Endothelial cell of umbilical vein (primary cell): ENCODE results near the gene BSG. TPM values are rescaled to one million over a fixed set of nuclear protein-coding genes. Genes with fewer than 3 reads are reported as not detected.

Experiments
- BruUV-seq: library from RNA; stranded (reverse); fragments of 400-500 nt; replicated peaks from 2 replicates; lab custom pipeline; 2021; lab: Mats Ljungman, UMichigan
- CTCF ChIA-PET: fragments of 300-600, 350-600 bp; sonication (Branson Sonifier 250); formaldehyde crosslinking; loops from one replicate; lab custom pipeline; 2021; ENCODE audit warnings: antibody characterized with exemption, inconsistent platforms; lab: Charles Lee
- POLR2A ChIA-PET: fragments of 300-600, 350-600 bp; sonication (Branson Sonifier 250); formaldehyde crosslinking; loops from one replicate; lab custom pipeline; 2021; ENCODE audit warnings: antibody characterized with exemption, inconsistent platforms; lab: Charles Lee
- DNase-seq: peaks from one replicate; pipeline ENCODE4 v3.0.0-alpha.2; 2011; ENCODE audit warnings: low read depth, low spot score
- FAIRE-seq: peaks from 2 replicates; lab custom pipeline; 2011; peaks lifted over from hg19 to GRCh38; lab: Jason Lieb, UNC
- H2AFZ ChIP-seq: 2 replicates; pipeline ENCODE4 v1.6.0; 2012; ENCODE audit warnings: low read depth, low read length, control low read depth, inconsistent platforms
- H3K27ac ChIP-seq: 2 replicates; pipeline ENCODE4 v1.5.1; 2011; ENCODE audit warnings: low read depth, mild to moderate bottlenecking, control low read depth, low read length, moderate library complexity; ENCODE audit not compliant: insufficient read depth
- H3K27me3 ChIP-seq, 2 experiments: 2 replicates each; pipeline versions ENCODE4 v1.6.0 to v1.6.1; 2011; ENCODE audit warnings: low read length in 2 of 2, mixed read lengths in 1 of 2; ENCODE audit not compliant: control insufficient read depth in 2 of 2, insufficient read depth in 2 of 2
- H3K36me3 ChIP-seq, 2 experiments: 2 replicates in 1 of 2; 3 replicates in 1 of 2; pipeline ENCODE4 v1.5.1; 2011; ENCODE audit warnings: low read length in 2 of 2, mild to moderate bottlenecking in 1 of 2, moderate library complexity in 1 of 2; ENCODE audit not compliant: control insufficient read depth in 2 of 2, insufficient read depth in 2 of 2; ENCODE audit errors: extremely low read depth in 1 of 2
- H3K4me1 ChIP-seq: 3 replicates; pipeline ENCODE4 v1.5.1; 2011; ENCODE audit warnings: mild to moderate bottlenecking, low read length; ENCODE audit not compliant: control insufficient read depth, insufficient read depth; ENCODE audit errors: extremely low read depth
- H3K4me2 ChIP-seq: 2 replicates; pipeline ENCODE4 v1.6.1; 2011; ENCODE audit warnings: low read length, control low read depth, mixed read lengths; ENCODE audit not compliant: insufficient read depth
- H3K4me3 ChIP-seq, 3 experiments: fragments of 200-600 bp in 1 of 3; sonication (generic), shearing (Covaris generic) in 1 of 3; replicated peaks in 1 of 3; 2 replicates each; pipeline ENCODE4 v1.5.1; 2011 to 2016; ENCODE audit warnings: control low read depth in 3 of 3, low read length in 3 of 3, mild to moderate bottlenecking in 2 of 3, inconsistent platforms in 1 of 3, low read depth in 1 of 3, moderate library complexity in 1 of 3; ENCODE audit not compliant: insufficient read depth in 1 of 3
- H3K79me2 ChIP-seq: 2 replicates; pipeline ENCODE4 v1.6.0; 2012; ENCODE audit warnings: low read length, inconsistent platforms; ENCODE audit not compliant: control insufficient read depth, insufficient read depth
- H3K9ac ChIP-seq: replicated peaks from 2 replicates; pipeline ENCODE3; 2011; ENCODE audit warnings: low read length, control low read depth; ENCODE audit not compliant: insufficient read depth; ENCODE audit errors: extremely low read depth
- H3K9me1 ChIP-seq: replicated peaks from 3 replicates; pipeline ENCODE4 v1.6.0; 2011; ENCODE audit warnings: mild to moderate bottlenecking, low read length; ENCODE audit not compliant: control insufficient read depth, insufficient read depth; ENCODE audit errors: extremely low read depth
- H3K9me3 ChIP-seq: replicated peaks from 2 replicates; pipeline ENCODE4 v1.5.1; 2012; ENCODE audit warnings: low read length, inconsistent platforms; ENCODE audit not compliant: control insufficient read depth, insufficient read depth
- H4K20me1 ChIP-seq: replicated peaks from 2 replicates; pipeline ENCODE3; 2011; ENCODE audit warnings: mild to moderate bottlenecking, low read length; ENCODE audit not compliant: control insufficient read depth, insufficient read depth; ENCODE audit errors: extremely low read depth
- CTCF ChIP-seq, 2 donors: IDR thresholded peaks; 1 replicate in 1 of 2; 2 replicates in 1 of 2; pipeline ENCODE4 v1.5.1; 2011; ENCODE audit warnings: low read length in 2 of 2, mild to moderate bottlenecking in 2 of 2, moderate library complexity in 2 of 2, control low read depth in 1 of 2, inconsistent platforms in 1 of 2, low read depth in 1 of 2; ENCODE audit not compliant: insufficient read depth in 1 of 2; ENCODE audit errors: extremely low read depth in 1 of 2
- EZH2 ChIP-seq: IDR thresholded peaks from 2 replicates; pipeline ENCODE4 v1.6.1; 2012; ENCODE audit warnings: borderline replicate concordance, low read depth, mild to moderate bottlenecking, moderate library complexity, low read length, inconsistent platforms; ENCODE audit not compliant: severe bottlenecking
- FOS ChIP-seq: IDR thresholded peaks from 2 replicates; pipeline ENCODE4 v1.6.1; 2011; ENCODE audit warnings: mild to moderate bottlenecking, low read length, moderate library complexity, borderline replicate concordance; ENCODE audit not compliant: insufficient read depth
- GATA2 ChIP-seq: IDR thresholded peaks from 2 replicates; pipeline ENCODE4 v1.7.0; 2011; ENCODE audit warnings: low read depth, mild to moderate bottlenecking, moderate library complexity, mixed read lengths, low read length; ENCODE audit not compliant: insufficient read length, insufficient read depth
- JUN ChIP-seq: IDR thresholded peaks from 2 replicates; pipeline ENCODE4 v1.6.1; 2011; ENCODE audit warnings: borderline replicate concordance, low read depth; ENCODE audit not compliant: insufficient read length, insufficient read depth
- MAX ChIP-seq: IDR thresholded peaks from 2 replicates; pipeline ENCODE4 v1.6.1; 2011; ENCODE audit not compliant: insufficient read depth, insufficient read length
- MYC ChIP-seq: IDR thresholded peaks from one replicate; pipeline ENCODE4 v1.6.1; 2011; ENCODE audit warnings: mild to moderate bottlenecking, low read depth, low read length
- POLR2A ChIP-seq: IDR thresholded peaks from 2 replicates; pipeline ENCODE4 v1.6.1; 2012; ENCODE audit warnings: low read depth, mild to moderate bottlenecking, control low read depth, low read length
- POLR2AphosphoS5 ChIP-seq: IDR thresholded peaks from 2 replicates; pipeline ENCODE4 v1.6.1; 2012; ENCODE audit warnings: low read depth, mild to moderate bottlenecking, control low read depth, low read length, moderate library complexity; ENCODE audit not compliant: insufficient read depth
- dilution Hi-C: fragments of 300-500 bp; cut with MboI; formaldehyde crosslinking; loops from one replicate; pipeline ENCODE4 v1.15.0; 2019; ENCODE audit warnings: low sequenced_read_pairs; ENCODE audit not compliant: extremely low pct_ligation_motif_present
- intact Hi-C: fragments of 100-400 bp; cut with micrococcal nuclease; formaldehyde crosslinking; loops from one replicate; pipeline ENCODE4 v1.10.0; 2022
- polyA plus RNA-seq, 4 experiments: library from polyadenylated mRNA; depleted of rRNA in 3 of 4; stranded (reverse) in 3 of 4; unstranded in 1 of 4; fragments of >200 nt; gene quantifications; 2 replicates each; pipeline versions ENCODE4 v1.2.1 to v1.2.3, GENCODE V29; 2011 to 2012; ENCODE audit warnings: missing spikeins in 1 of 4
- total RNA-seq: library from RNA; stranded (reverse); gene quantifications from 2 replicates; pipeline ENCODE4 v1.2.3, GENCODE V29; 2021

The BSG gene
- total and polyA plus RNA-seq, 2 donors (not counting 3 experiments of a cell fraction or from before 2014, with no cell fraction given): 485 to 661 TPM

- FAIRE-seq (no peak), DNase-seq (no peak)
- no peak overlapping the region for H3K9ac ChIP-seq
- H3K79me2 ChIP-seq: no peaks in the 10 kb centered on the region
- no peak for TF ChIP-seq GATA2
- no peak for TF ChIP-seq CTCF (IDR thresholded peaks at IDR 0.05; ENCODE audit: extremely low read depth in 1 of 2, insufficient read depth in 1 of 2, low read depth in 1 of 2, low read length in 2 of 2)
- no peak for TF ChIP-seq MAX
- TF ChIP-seq FOS: no peak
- no peak for TF ChIP-seq MYC
- no peak for TF ChIP-seq POLR2A
- no peak for TF ChIP-seq JUN
- no peak for TF ChIP-seq EZH2
- no peak for TF ChIP-seq POLR2AphosphoS5
- no peaks in the 10 kb centered on the region for H3K9me3 ChIP-seq
- no TSS peak for BruUV-seq
- H3K4me1 ChIP-seq: peaks cover 8% of the 10 kb centered on the region
- no peak overlapping the region for H2AFZ ChIP-seq
- CTCF ChIA-PET: no interaction called here
- no peak overlapping the region for H3K4me2 ChIP-seq
- no peak overlapping the region for H3K27ac ChIP-seq
- H3K4me3 ChIP-seq: no peak overlapping the region
- H3K27me3 ChIP-seq: no peaks in the 10 kb centered on the region
- no peaks in the 10 kb centered on the region for H3K36me3 ChIP-seq
- intact Hi-C loops (no loop called here), dilution Hi-C loops (no loop called here)
- H4K20me1 ChIP-seq: no peaks in the 10 kb centered on the region
- POLR2A ChIA-PET: no interaction called here
- H3K9me1 ChIP-seq: no peaks in the 10 kb centered on the region
Measured at GRCh38 chr19:607301-608154, 35.1 kb downstream of the BSG start.
